Measurements from ENCODE around the gene PEF1. TPM values are rescaled to one million over a fixed set of nuclear protein-coding genes. Genes with fewer than 3 reads are reported as not detected.

The PEF1 gene
- total and polyA plus RNA-seq, 2 donors (not counting 3 experiments of a cell fraction or from before 2014, with no cell fraction given) = 73.3 to 161 TPM

GRCh38 chr1:31674626-31675025, 29.9 kb upstream of the PEF1 start:
- H3K9me1 ChIP-seq (replicated peaks; ENCODE audit: control insufficient read depth, extremely low read depth, insufficient read depth, low read length) = no peaks in the 10 kb centered on the region
- no peaks in the 10 kb centered on the region for H3K79me2 ChIP-seq (ENCODE audit: control insufficient read depth, insufficient read depth, low read length)
- H4K20me1 ChIP-seq (replicated peaks; ENCODE audit: control insufficient read depth, extremely low read depth, insufficient read depth, low read length) = no peaks in the 10 kb centered on the region
- DNase-seq (ENCODE audit: low read depth, low spot score) (no peak), FAIRE-seq (no peak)
- peaks cover 11% of the 10 kb centered on the region for H3K4me1 ChIP-seq (ENCODE audit: control insufficient read depth, extremely low read depth, insufficient read depth, low read length)
- ChIA-PET POLR2A (no interaction called here), CTCF (interaction anchor here (1.4 to 1.6 kb wide), 3 partner anchors 9 to 30 kb away, joined by 3 to 7 read pairs (median 6); no protein-coding TSS in a partner anchor)
- dilution Hi-C loops (cut with MboI; ENCODE audit: extremely low pct_ligation_motif_present, low sequenced_read_pairs) = no loop called here
- TF ChIP-seq CTCF (IDR thresholded peaks at IDR 0.05; ENCODE audit: extremely low read depth in 1 of 2, insufficient read depth in 1 of 2, low read depth in 1 of 2, low read length in 2 of 2) (no peak), MYC (IDR thresholded peaks at IDR 0.05; ENCODE audit: low read depth, low read length) (no peak), JUN (IDR thresholded peaks at IDR 0.05; ENCODE audit: borderline replicate concordance, insufficient read depth, insufficient read length, low read depth) (no peak), POLR2AphosphoS5 (IDR thresholded peaks at IDR 0.05; ENCODE audit: insufficient read depth, low read depth, low read length) (no peak), MAX (IDR thresholded peaks at IDR 0.05; ENCODE audit: insufficient read depth, insufficient read length) (no peak), EZH2 (IDR thresholded peaks at IDR 0.05; ENCODE audit: borderline replicate concordance, low read depth, low read length, severe bottlenecking) (no peak), POLR2A (IDR thresholded peaks at IDR 0.05; ENCODE audit: low read depth, low read length) (no peak), FOS (IDR thresholded peaks at IDR 0.05; ENCODE audit: borderline replicate concordance, insufficient read depth, low read length) (no peak), GATA2 (IDR thresholded peaks at IDR 0.05; ENCODE audit: insufficient read depth, insufficient read length, low read depth, low read length) (no peak)
- H3K9me3 ChIP-seq (replicated peaks; ENCODE audit: control insufficient read depth, insufficient read depth, low read length) = no peaks in the 10 kb centered on the region
- H3K27ac ChIP-seq (ENCODE audit: insufficient read depth, low read depth, low read length) = no peak overlapping the region
- intact Hi-C loops (cut with micrococcal nuclease) = no loop called here
- BruUV-seq (replicated peaks) = no TSS peak
- H2AFZ ChIP-seq (ENCODE audit: low read depth, low read length) = no peak overlapping the region
- H3K4me3 ChIP-seq (replicated peaks in 1 of 3; ENCODE audit: insufficient read depth in 1 of 3, low read depth in 1 of 3, low read length in 3 of 3) = no peak overlapping the region
- no peaks in the 10 kb centered on the region for H3K27me3 ChIP-seq (ENCODE audit: control insufficient read depth in 2 of 2, insufficient read depth in 2 of 2, low read length in 2 of 2)
- no peak overlapping the region for H3K4me2 ChIP-seq (ENCODE audit: insufficient read depth, low read length)
- H3K9ac ChIP-seq (replicated peaks; ENCODE audit: extremely low read depth, insufficient read depth, low read length) = no peak overlapping the region
- H3K36me3 ChIP-seq (ENCODE audit: control insufficient read depth in 2 of 2, extremely low read depth in 1 of 2, insufficient read depth in 2 of 2, low read length in 2 of 2) = no peaks in the 10 kb centered on the region
